CD4-positive, alpha-beta T cell treated with Interleukin-12 subunit alpha and Interleukin-12 subunit beta, for 1 hour (primary cell): ENCODE measurements around the gene RASGEF1C.
"Not testable (repeated sequence)": the region's sequence is repeated elsewhere in the genome, so short reads cannot be mapped to it uniquely, and the experiment has no call there.

Experiments used
- DNase-seq: peaks from one replicate; pipeline ENCODE4 v3.0.0-alpha.2; 2020

Gene RASGEF1C

DNA sequence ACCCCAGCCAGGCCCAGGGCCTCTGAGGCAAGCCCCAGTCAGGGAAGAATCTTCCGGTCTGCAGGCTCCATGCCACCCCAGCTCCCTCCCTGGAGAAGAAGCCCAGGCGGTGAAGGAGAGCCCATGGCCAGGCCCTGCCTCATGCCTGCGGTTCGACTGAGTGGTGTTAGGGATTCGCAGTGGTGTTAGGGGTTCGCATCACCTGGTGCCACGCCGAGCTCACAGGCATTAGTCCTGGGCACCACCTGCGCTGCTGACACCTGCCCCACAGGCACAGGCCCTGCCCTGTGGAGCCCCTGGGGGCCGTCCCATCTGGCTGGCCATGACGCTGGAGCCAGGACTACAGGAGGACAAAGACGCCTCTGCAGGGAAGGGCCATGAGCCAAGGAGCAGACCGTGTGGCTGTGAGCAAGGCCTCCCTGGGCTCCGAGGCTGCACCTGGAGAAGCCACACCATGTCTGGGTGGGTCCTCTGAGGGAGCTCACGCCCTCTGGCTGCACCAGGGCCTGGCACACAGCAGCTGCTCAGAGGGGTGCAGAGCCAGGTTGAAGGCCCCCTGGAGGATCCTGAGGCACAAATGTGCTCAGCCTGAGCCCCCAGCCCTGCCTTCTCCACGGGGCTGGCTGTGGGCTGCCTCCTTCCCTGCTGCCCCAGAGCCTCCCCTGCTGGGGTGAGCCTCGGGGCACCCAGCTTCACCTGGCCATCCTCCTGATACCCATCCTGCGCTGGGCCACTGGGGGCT lies 109.8 kb downstream of the RASGEF1C start:
- no peak for DNase-seq

DNA sequence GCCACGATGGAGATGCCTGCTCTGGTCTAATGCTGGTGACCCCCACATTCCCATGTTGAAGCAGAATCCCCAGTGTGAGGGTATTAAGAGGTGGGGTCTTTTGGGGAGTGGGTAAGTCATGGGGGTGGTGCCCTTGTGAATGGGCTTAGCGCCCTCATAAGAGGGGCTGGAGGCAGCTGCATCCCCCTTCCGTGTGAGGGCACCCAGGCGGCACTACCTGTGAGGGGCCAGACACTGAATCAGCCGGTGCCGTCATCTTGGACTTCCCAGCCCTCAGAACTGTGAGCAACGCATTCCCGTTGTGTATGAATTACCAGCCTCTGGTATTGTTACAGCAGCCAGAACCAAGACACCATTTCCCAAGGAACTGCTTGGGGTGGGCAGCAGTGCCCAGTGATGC lies 110.5 kb downstream of the RASGEF1C start:
- DNase-seq, result no peak

DNA sequence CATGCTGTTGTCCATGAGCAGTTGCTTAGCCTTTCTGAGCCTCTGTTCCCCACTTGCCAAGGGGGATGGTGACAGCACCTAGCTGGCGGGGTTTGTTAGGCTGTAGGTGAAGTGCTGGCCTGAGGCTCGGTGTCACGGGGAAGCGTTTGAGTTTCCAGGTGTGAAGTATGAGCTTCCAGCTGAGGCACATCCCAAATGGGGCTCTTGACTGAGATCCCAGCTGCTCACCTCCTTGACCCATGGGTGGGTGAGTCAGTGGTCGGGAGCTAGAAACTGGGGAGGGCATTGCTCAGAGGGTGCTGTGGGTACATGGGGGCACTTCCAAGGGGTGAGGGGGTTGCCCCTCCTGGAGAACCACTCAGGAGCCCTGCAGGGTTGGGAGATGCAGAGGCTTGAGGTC lies 111.1 kb downstream of the RASGEF1C start:
- no peak for DNase-seq

DNA sequence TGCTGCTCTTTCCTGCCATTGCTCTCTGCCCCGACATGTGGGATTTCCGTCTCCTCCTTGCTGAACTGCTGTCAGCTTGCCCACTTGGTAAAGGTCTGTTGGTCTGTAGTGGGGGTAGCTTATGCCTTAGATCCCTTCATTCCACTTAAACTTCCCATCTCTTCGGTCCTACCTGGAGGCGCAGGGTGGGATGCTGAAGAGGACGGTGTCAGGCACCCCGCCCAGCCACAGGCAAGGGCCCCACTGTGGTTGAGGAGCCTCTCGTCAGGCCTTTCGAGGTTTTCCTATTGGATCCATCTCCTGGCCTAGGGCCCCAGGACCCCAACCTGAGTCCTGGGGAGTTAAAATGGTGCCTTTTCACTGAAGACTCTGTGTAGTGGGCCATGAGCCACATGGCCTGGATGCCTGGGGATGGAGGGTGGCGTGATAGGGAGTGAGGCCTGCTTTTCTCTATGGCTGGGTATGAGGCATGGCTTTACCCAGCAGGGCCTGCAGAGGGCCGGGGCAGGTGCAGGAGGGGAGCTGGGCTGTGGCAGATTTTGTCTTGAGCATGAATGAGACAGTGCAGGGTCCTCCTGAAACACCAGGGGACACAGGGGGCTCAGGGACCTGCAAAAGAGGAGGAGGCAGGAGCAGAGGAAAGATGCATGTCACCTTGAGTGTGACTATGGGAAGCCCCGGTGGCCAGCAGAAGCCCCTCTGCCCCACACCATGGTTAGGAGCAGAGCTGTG lies 111.7 kb downstream of the RASGEF1C start:
- no peak for DNase-seq

DNA sequence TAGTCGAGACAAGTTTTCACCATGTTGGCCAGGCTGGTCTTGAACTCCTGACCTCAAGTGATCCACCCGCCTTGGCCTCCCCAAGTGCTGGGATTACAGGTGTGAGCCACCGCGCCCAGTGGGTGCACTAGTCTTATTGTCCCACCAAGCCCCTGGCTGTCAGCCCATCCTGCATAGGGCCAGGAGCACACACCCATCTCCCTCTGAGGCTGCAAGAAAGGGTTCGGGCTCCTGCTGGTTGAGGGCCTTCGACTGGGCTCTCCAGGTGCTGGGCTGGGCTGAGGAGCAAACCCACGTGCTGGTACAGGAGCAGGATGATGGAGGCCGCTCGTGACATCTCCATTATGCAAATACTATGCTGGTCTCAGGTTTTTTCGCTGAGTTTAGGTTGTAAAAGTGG lies 112.4 kb downstream of the RASGEF1C start:
- no peak for DNase-seq

DNA sequence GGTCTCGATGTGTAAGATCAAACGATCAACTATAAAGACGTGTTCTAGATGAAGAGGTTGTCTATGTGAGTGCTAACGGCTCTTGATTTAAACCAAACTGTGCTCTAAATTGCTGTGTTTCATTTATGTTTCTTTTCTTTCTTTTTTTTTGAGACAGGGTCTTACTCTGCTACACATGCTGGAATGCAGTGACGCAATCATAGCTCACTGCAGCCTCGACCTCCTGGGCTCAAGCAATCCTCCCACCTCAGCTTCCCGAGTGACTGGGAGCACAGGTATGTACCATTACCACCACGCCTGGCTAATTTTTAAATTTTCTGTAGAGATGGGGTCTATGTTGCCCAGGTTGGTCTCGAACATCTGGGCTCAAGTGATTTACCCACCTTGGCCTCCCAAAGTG lies 113.5 kb downstream of the RASGEF1C start:
- no peak for DNase-seq

DNA sequence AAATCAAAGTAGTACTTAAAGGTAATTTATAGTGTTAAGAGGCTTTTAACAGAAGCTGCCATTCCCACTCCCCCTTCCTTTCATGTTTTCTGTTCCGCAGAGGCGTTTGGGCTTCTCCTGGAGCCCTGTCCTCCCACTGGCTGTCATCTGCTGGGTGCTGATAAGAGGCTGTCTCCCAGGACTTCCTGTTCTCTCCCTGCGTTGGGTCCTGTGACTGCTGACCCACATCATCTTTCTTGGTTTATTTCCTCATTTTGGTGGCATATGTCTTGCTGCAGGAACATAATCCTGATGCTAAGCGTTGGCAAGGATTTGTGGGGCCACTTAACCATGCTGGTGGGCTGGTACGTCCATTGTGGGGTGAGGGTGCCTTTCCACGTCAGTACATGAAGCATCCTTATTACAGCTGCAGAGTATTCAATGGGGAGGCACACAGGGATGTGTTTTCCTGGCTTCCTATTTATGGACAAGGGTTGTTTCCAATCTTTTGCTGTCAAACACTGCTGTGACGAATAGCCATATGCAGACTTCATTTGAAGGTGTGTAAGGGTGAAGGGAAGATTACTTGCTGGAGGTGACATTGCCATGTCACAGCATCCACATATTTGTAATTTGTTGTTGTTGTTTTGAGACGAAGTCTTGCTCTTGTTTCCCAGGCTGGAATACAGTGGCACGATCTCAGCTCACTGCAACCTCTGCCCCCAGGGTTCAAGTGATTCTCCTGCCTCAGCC lies 115.2 kb downstream of the RASGEF1C start:
- DNase-seq, result no peak

DNA sequence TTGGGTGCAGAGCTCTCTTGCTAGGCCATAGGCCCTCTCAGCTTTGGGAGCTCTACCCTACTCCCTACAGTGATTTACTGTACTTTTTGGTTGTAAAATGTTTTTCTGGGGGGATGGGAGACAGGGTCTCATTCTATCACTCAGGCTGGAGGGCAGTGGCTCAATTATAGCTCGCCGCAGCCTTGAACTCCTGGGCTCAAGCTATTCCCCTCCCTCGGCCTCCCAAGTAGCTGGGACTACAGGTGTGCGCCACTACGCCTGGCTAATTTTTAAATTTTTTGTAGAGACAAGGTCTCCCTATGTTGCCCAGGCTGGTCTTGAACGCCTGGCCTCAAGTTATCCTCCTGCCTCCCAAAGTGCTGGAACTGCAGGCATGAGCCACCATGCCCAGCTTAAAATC lies 115.8 kb downstream of the RASGEF1C start:
- no peak for DNase-seq

DNA sequence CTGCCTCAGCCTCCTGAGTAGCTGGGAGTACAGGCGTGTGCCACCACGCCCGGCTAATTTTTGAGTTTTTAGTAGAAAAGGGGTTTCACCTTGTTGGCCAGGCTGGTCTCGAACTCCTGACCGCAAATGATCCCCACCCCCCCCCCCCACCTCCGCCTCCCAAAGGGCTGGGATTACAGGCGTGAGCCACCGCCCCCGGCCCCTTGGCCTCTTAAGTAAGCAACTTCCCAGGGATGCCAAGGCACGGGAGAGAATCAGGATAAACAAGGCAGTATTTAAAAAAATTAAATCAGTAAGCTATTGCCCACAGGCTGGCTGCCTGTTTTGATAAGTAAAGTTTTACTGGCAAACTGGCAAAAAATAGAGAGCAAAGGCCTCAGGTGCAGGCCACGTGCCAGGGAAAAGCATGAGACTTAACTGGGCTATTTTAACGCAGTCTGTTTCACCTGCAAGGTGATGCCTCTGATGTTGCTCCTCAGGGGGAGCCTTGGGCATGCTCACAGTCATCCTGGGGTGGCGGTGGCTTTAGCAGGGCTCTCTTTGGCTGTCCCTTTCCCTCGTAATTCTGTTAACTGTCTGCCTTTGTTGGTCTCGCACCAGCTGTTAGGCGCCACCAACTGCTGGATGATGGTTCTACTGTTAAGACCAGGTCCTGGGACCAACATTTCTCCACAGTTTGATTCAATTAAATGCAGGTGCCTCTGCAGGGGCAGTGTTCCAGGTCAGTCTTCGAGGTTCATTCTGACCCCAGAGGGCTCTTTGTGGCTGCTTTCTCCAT lies 118.1 kb downstream of the RASGEF1C start:
- DNase-seq, result no peak

DNA sequence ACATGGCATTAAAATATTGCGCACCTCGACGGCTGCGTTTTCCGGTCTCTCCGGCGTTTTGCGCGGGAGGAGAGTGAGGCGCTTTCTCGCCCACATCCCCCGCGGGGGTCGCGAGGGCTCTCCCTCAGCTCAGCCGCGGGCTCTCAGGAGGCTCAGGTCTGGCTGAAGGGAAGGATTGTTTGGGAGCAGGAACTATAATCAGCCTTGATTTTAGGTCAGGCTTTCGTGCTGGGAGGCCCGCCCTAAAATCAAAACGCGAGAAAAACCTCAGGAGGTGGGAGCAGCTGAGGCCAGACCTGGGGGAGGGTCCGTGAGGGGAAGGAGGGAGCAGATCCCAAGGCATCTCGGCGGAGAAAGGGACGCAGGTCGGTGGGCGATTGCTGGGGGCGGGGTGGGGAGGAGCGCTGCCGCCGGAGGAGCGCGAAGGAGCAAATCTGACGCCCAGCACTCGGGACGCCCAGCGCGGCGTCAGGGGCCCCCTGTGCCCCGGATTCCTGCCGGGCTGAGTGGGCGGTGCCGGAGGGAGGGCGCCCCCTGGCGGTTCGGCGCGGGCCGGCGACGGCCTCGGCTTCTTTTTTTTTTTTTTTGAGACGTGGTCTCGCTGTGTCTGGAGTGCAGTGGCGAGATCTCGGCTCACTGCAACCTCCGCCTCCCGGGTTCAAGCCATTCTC lies 118.8 kb downstream of the RASGEF1C start:
- peak; percentile 83 for DNase-seq

DNA sequence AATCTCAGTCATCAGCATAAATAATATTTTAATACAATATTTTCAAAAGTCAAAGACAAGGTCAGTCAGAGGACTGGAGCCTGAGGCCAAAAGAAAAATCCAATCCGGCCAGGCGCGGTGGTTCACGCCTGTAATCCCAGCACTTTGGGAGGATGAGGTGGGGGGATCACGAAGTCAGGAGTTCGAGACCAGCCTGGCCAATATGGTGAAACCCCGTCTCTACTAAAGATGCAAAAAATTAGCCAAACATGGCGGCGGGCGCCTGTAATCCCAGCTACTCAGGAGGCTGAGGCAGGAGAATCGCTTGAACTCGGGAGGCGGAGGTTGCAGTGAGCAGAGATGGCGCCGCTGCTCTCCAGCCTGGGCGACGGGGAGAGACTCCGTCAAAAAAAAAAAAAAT lies 119.4 kb downstream of the RASGEF1C start:
- not testable (repeated sequence) for DNase-seq

DNA sequence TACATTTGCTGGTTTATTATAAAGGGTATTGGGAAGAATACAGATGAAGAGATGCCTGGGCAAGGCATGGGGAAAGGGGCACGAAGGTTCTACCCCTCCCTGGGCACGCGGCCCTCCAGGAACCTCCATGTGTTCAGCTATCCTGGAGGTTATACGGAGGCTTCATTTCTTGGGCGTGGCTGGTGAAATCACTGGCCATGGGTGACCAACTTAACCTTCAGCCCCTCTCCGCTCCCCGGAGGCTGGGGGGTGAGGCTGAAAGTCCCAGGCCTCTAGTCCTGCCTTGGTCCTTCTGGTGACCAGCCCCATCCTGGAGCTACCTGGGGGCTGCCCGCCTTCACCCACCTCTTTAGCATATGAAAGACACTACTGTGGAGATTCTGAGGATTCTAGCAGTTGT lies 120.5 kb downstream of the RASGEF1C start:
- DNase-seq, result no peak

DNA sequence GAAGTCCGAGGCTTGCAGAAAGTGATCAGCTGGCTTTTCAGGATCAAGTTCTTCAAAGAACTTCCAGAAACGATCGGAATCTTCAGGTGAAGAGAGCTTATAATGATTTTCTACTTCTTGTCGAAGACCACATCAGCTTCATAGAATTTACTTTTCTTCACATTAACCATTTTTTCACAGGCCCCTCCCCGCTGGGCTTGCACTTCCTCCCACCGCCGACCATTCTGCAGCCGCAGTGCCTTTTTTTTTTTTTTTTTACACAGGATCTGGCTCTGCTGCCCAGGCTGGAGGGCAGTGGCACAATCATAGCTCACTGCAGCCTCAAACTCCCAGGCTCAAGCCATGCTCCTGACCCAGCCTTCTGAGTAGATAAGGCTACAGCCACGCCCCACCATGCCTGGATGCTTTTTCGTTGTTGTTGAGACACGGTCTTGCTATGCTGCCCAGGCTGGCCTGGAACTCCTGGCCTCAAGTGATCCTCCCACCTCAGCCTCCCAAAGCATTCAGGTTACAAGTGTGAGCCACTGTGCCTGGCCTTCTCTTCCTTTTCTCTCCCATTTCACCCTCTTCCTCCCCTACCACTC lies 122.1 kb downstream of the RASGEF1C start:
- no peak for DNase-seq

DNA sequence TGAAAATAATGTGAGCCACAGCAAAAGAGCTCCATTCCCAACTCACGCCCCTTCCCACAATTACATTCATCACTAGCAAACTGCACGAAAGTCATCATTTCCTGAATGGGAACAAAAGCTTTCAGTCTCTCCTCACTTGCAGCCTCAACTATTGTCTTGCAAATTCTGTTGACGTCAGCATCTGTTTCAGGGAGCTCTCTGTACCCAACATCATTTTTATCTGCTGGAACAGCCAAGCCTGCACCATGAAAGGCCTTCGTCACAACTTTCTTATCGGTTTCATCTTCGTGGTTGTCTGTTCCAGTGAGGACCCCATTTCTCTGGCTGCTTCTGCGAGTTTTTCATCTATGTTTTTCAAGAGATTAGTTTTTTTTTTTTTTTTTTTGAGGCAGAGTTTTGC lies 123.2 kb downstream of the RASGEF1C start:
- DNase-seq, result peak; percentile 22

DNA sequence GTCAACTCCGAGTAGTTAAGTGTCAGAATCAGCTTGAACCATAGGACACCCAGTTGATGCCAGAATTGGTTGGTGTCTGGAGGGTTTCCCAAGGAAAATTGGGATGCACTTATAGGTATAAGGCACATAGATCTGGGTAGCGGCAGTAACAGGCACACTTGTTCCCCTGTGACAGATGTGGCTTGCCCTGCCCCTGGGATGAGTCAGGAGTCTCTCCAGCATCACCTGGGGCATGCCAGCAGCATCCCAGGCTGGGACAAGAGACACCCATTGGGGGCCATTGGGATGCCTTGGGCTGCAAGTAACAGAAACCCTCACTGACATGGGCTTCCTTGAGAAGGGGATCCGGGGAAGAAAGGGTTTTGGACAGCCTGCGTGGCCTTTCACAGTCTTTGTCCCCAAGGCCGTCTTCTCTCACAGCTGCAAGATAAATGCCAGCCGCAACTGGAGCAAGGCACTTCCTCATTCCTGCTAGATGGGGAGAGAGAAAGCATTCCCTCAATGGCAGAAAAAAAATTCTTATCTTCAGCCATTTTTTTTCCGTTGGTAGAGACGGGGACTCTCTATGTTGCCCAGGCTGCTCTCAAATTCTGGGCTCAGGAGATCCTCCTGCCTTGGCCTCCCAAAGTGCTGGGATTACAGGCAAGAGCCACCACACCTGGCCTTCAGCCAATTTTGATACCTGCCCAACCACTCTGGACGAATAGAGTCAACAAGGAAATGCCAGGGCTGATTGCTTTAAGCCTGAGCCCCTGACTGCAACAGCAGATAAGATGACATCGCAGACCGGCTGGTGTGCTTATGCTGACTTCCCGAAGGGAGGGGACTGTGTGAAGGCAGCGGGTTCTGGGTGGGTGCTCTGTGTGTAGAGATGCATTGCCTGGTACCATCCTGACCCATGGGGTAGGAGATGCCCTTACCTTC lies 124.1 kb downstream of the RASGEF1C start:
- DNase-seq, result no peak

DNA sequence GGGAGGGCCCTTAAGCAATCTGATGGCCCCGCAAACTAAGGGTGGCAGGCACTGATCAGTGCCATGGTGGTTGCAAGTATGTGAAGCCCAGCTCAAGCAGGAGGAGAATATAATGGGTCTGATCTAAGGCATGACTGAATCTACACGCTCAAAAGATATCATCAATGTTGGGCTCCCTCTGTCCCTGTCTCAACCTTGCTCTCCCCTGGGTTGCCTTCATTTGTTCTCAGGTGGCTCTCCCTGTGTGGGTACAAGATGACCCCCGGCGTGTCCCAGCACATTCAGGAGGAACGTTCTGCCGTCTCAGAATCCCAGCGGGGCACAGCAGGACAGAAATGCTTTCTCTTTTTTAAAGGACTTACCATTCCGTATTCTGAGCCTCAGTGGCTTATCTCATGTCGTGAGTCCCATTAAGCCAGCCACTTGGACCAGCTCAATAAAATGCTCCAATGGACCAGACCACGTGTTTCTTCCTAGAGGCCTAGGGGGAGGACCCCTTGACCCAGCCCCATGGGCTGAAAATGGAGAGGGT lies 125.4 kb downstream of the RASGEF1C start:
- no peak for DNase-seq

DNA sequence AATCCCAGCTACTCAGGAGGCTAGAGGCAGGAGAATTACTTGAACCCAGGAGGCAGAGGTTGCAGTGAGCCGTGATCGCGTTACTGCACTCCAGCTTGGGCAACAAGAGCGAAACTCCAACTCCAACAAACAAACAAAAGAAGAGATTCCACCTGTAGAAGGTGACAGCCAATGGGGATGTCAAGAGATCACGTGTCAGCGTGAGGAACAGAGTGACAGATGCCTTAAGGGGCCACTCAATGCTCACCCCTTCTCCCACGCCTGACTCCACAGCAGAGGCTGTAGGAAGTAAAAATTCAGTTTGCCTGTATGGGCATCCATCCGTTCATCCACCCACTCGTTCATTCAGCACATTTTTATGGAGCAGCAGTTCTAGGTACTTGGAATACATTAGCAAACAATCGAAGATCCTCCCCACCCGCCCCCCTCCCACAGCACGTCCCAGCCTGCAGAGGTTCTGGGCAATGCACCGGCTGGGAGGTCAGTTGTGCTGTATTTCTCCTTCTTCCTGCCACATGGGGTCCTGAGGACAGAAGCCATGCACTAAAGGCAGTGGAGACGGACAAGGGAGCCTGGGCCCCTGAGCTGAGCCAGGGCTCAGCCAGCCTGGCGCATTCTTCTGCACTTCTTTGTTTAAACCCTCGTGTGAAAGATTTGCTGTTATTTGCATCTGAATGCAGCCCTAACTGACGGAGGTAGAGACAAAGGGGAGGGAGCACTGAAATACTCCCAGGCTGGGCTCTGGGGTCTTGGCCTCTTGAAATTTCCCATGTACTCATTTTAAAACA lies 126.2 kb downstream of the RASGEF1C start:
- DNase-seq, result no peak

DNA sequence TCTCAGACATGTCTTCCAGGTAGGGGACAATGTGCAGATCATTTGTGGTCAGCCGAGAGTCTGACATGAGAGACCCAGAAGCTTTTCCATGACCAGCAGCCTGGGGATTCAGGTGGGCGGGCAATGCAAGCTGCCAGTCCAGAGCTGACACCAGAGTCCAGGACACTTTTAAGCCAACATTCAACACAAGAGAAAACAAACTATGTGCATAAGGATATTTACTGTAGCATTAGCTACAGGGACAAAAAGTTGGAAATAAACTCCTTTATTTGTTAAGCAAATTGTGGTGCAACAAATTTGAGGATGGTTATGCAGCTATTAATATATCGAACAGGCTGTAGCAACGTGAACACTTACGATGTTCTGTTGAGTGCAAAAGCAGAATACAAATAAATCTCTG lies 127.5 kb downstream of the RASGEF1C start:
- DNase-seq, result no peak

DNA sequence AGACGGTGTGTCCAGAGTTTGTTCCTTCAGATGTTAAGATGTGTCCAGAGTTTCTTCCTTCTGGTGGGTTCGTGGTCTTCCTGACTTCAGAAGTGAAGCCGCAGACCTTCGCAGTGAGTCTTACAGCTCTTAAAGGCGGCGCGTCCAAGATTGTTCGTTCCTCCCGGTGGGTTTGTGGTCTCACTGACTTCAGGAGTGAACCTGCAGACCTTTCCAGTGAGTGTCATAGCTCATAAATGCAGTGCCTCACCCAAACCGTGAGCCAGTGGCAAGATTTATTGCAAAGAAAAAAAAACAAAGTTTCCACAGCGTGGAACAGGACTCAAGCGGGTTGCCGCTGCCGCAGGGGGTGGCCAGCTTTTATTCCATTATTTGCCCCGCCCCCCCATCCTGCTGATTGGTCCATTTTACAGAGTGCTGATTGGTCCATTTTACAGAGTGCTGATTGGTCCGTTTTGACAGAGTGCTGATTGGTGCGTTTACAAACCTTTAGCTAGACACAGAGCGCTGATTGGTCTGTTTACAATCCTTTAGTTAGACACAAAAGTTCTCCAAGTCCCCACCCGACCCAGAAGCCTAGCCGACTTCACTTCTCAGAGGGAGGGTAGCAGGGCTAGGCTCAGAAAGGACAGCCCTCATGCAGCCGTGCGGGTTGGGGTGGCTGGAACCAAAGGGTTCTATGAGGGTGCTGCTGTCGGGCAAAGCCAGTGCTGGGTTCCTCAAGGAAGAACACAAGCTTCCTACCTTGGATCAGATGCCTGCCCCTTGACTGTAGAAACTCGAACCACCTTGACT lies 128.3 kb downstream of the RASGEF1C start:
- peak; percentile 54 for DNase-seq
